ENCODE data around the gene LRG1.

- TF ChIP-seq CTCF (IDR thresholded peaks at IDR 0.05) (no peak), ZFX (IDR thresholded peaks at IDR 0.05; ENCODE audit: borderline replicate concordance) (no peak)
Measured at GRCh38 chr19:4577020-4577782, 37.4 kb upstream of the LRG1 start.
